Fibroblast of lung (primary cell): ENCODE data around the gene NTMT1. TPM values are rescaled to one million over a fixed set of nuclear protein-coding genes. Genes with fewer than 3 reads are reported as not detected.
A peak's percentile ranks its signal among the peaks of the same experiment; 100 is the strongest.

ENCODE experiments used
- DNase-seq, 2 donors: peaks; one replicate each; pipeline versions ENCODE4 v3.0.0 to v3.0.0-alpha.2; 2010; ENCODE audit warnings: low read depth in 2 of 2
- H2AFZ ChIP-seq: 2 replicates; pipeline ENCODE4 v1.5.1; 2012; ENCODE audit warnings: low read length, control low read depth, inconsistent platforms
- H3K27ac ChIP-seq: 2 replicates; pipeline ENCODE4 v1.5.1; 2011; ENCODE audit warnings: low read length, control low read depth; ENCODE audit not compliant: insufficient read depth
- H3K27me3 ChIP-seq: 2 replicates; pipeline ENCODE4 v1.5.1; 2011; ENCODE audit warnings: mild to moderate bottlenecking, low read length; ENCODE audit not compliant: control insufficient read depth, insufficient read depth
- H3K36me3 ChIP-seq: 2 replicates; pipeline ENCODE4 v1.5.1; 2011; ENCODE audit warnings: low read length; ENCODE audit not compliant: control insufficient read depth, insufficient read depth
- H3K4me1 ChIP-seq: 2 replicates; pipeline ENCODE4 v1.5.1; 2011; ENCODE audit warnings: low read length; ENCODE audit not compliant: control insufficient read depth, insufficient read depth; ENCODE audit errors: extremely low read depth
- H3K4me2 ChIP-seq: 2 replicates; pipeline ENCODE4 v1.5.1; 2011; ENCODE audit warnings: low read length, control low read depth; ENCODE audit not compliant: insufficient read depth; ENCODE audit errors: extremely low read depth
- H3K4me3 ChIP-seq, 4 experiments: fragments of 200-600 bp in 1 of 4; sonication (generic) in 1 of 4; replicated peaks in 1 of 4; 2 replicates each; pipeline ENCODE4 v1.5.1; 2011 to 2016; ENCODE audit warnings: low read length in 4 of 4, low read depth in 3 of 4, mild to moderate bottlenecking in 3 of 4, control low read depth in 2 of 4, inconsistent platforms in 1 of 4, mixed read lengths in 1 of 4; ENCODE audit not compliant: insufficient read depth in 1 of 4; ENCODE audit errors: control extremely low read depth in 1 of 4
- H3K79me2 ChIP-seq: 2 replicates; pipeline ENCODE4 v1.5.1; 2012; ENCODE audit warnings: mild to moderate bottlenecking, low read length, inconsistent platforms; ENCODE audit not compliant: control insufficient read depth, insufficient read depth
- H3K9ac ChIP-seq: 2 replicates; pipeline ENCODE4 v1.5.1; 2011; ENCODE audit warnings: mild to moderate bottlenecking, low read length, control low read depth; ENCODE audit not compliant: insufficient read depth
- H3K9me3 ChIP-seq: 2 replicates; pipeline ENCODE4 v1.5.1; 2012; ENCODE audit warnings: low read depth, low read length; ENCODE audit not compliant: control insufficient read depth, insufficient read depth
- H4K20me1 ChIP-seq: 2 replicates; pipeline ENCODE4 v1.5.1; 2011; ENCODE audit warnings: low read length; ENCODE audit not compliant: control insufficient read depth, insufficient read depth; ENCODE audit errors: extremely low read depth
- CTCF ChIP-seq, 2 donors: IDR thresholded peaks in 1 of 2; conservative IDR thresholded peaks in 1 of 2; 1 replicate in 1 of 2; 2 replicates in 1 of 2; pipeline ENCODE4 v1.5.1; 2011 to 2012; ENCODE audit warnings: low read length in 2 of 2, control low read depth in 1 of 2, inconsistent platforms in 1 of 2, low read depth in 1 of 2, mild to moderate bottlenecking in 1 of 2
- EZH2 ChIP-seq: IDR thresholded peaks from 2 replicates; pipeline ENCODE4 v1.5.1; 2012; ENCODE audit warnings: low read length, control low read depth, mild to moderate bottlenecking; ENCODE audit errors: missing control alignments
- polyA plus RNA-seq, 2 donors: library from polyadenylated mRNA; depleted of rRNA in 1 of 2; stranded (reverse) in 1 of 2; unstranded in 1 of 2; fragments of >200 nt; gene quantifications; 2 replicates each; pipeline ENCODE4 v1.2.1, GENCODE V29; 2011 to 2012; ENCODE audit warnings: missing spikeins in 1 of 2
- total RNA-seq: library from RNA; depleted of rRNA; stranded (reverse); fragments of >200 nt; gene quantifications from 2 replicates; pipeline ENCODE4 v1.2.1, GENCODE V29; 2014

The NTMT1 gene
- total and polyA plus RNA-seq, 2 donors (not counting 1 experiment from before 2014, with no cell fraction given): 34.2 to 51.9 TPM

DNA sequence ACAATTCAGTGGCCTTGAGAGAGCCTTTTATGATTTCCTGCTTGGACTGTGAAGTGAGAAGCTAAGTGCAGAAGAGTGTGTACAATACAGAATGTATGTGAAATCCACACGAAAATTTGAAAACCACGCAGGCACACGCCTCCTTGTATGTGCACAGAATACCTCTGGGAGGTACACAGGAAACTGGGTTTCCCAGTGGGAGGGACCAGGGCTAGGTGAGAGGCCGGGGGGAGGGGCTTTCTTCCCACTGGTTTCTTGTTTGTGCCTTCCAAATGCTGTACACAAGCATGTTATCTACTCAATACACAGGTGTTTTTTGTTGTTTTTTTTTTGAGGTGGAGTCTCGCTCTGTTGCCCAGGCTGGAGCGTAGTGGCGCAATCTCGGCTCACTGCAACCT, 21.2 kb upstream of the NTMT1 start:
- H2AFZ ChIP-seq: no peak overlapping the region
- H3K27ac ChIP-seq: no peak overlapping the region
- TF ChIP-seq EZH2 (no peak), CTCF (conservative IDR thresholded peaks at IDR 0.05 in 1 of 2, IDR thresholded peaks at IDR 0.05 in 1 of 2; ENCODE audit: low read depth in 1 of 2, low read length in 2 of 2) (no peak)
- H3K9me3 ChIP-seq: no peaks in the 10 kb centered on the region
- no peaks in the 10 kb centered on the region for H3K79me2 ChIP-seq
- H3K36me3 ChIP-seq: no peaks in the 10 kb centered on the region
- DNase-seq: no peak
- H4K20me1 ChIP-seq: no peaks in the 10 kb centered on the region
- H3K9ac ChIP-seq: no peak overlapping the region
- no peak overlapping the region for H3K4me2 ChIP-seq
- H3K27me3 ChIP-seq: no peaks in the 10 kb centered on the region
- peaks cover 17% of the 10 kb centered on the region for H3K4me1 ChIP-seq
- no peak overlapping the region for H3K4me3 ChIP-seq

DNA sequence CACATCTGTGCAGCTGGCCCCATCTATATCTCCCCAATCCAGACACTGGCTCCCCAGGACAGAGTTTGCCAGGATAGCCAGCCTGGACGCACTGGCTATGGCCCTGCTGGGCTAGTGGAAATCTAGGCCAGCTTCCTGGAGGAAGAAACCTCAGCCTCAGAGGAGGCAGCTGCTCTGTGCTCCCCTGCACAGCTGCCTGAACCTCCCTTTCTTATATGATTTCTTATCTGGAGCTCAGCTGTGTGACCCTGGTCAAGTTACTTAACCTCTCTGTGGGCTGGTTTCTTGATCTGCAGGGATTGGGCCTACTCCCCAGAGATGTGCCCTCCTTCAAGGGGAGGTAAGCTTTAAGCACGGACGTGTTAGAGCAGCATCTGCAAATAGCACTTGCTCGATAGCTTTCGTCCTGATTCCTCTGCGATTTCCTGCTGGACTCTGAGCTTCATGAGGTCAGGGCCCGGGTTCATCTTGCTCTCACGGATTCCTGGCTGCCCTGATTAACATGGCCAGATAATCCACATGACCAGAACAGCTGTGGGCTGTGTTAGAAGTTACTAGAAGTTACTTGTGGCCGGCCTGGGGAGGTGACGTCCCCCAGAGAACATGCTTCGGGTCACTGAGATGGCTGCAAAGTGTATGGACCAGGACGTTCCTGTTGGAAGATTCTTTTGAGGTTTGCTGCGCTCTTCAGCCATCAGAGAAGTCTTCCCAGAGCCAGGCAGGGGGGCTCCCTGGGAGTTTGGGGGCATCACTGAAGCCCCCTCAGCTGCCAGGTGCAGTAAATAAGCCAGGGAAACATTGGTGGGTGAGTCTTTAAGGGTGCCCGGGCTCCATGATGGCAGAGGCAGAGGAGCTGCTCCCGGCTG, 19.6 kb upstream of the NTMT1 start:
- no peak overlapping the region for H3K9ac ChIP-seq
- no peak overlapping the region for H3K4me2 ChIP-seq
- no peaks in the 10 kb centered on the region for H3K36me3 ChIP-seq
- H2AFZ ChIP-seq: no peak overlapping the region
- TF ChIP-seq EZH2: no peak
- TF ChIP-seq CTCF (conservative IDR thresholded peaks at IDR 0.05 in 1 of 2, IDR thresholded peaks at IDR 0.05 in 1 of 2; ENCODE audit: low read depth in 1 of 2, low read length in 2 of 2): no peak
- H3K27me3 ChIP-seq: no peaks in the 10 kb centered on the region
- peaks cover 21% of the 10 kb centered on the region for H3K4me1 ChIP-seq
- no peak for DNase-seq
- H3K4me3 ChIP-seq: no peak overlapping the region
- no peaks in the 10 kb centered on the region for H4K20me1 ChIP-seq
- peak overlapping the region; percentile 23 for H3K27ac ChIP-seq
- no peaks in the 10 kb centered on the region for H3K79me2 ChIP-seq
- H3K9me3 ChIP-seq: no peaks in the 10 kb centered on the region

DNA sequence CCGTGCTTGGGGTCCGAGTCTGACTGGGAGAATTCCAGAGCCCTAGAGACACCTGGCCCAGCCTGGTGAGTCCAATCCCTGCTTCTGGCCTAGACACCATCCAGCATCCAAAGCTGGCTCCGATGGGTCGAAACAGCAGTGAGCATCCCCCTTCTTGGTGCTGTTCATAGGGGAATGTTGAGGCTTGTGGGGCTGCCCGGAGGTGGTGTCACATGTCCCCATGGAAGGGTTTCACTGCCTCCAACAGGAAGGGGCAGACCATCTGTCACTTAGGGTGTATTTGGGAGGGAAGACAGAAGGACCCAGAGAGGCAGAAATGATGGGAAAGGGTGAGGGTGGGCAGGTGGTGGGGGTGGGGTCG, 19.0 kb upstream of the NTMT1 start:
- Histone ChIP-seq H4K20me1 (no peaks in the 10 kb centered on the region), H3K79me2 (no peaks in the 10 kb centered on the region), H2AFZ (no peak overlapping the region), H3K9ac (no peak overlapping the region), H3K9me3 (no peaks in the 10 kb centered on the region), H3K4me2 (no peak overlapping the region), H3K4me3 (no peak overlapping the region), H3K36me3 (no peaks in the 10 kb centered on the region), H3K27ac (peak overlapping the region; percentile 23), H3K27me3 (no peaks in the 10 kb centered on the region), H3K4me1 (peaks cover 21% of the 10 kb centered on the region)
- no peak for DNase-seq
- no peak for TF ChIP-seq CTCF (conservative IDR thresholded peaks at IDR 0.05 in 1 of 2, IDR thresholded peaks at IDR 0.05 in 1 of 2; ENCODE audit: low read depth in 1 of 2, low read length in 2 of 2)
- no peak for TF ChIP-seq EZH2
